NT2/D1 (cell line): Measurements from ENCODE around the gene VRK3.
A peak's percentile ranks its signal among the peaks of the same experiment; 100 is the strongest.

Experiments
- DNase-seq: peaks from one replicate; pipeline ENCODE4 v3.0.0-alpha.2; 2011; ENCODE audit warnings: low read depth, low spot score
- H3K27me3 ChIP-seq: 2 replicates; pipeline ENCODE4 v1.6.0; 2011; ENCODE audit warnings: mild to moderate bottlenecking; ENCODE audit not compliant: insufficient read length, insufficient read depth
- H3K36me3 ChIP-seq: 2 replicates; pipeline ENCODE4 v1.6.1; 2011; ENCODE audit warnings: mild to moderate bottlenecking, low read length, mixed read lengths; ENCODE audit not compliant: insufficient read depth, insufficient read length
- H3K4me1 ChIP-seq: 2 replicates; pipeline ENCODE4 v1.5.1; 2011; ENCODE audit not compliant: insufficient read depth, insufficient read length
- H3K4me3 ChIP-seq: 2 replicates; pipeline ENCODE4 v1.5.1; 2011; ENCODE audit warnings: low read depth; ENCODE audit not compliant: insufficient read length
- H3K9ac ChIP-seq: 2 replicates; pipeline ENCODE4 v1.6.0; 2011; ENCODE audit warnings: low read depth; ENCODE audit not compliant: insufficient read length
- H3K9me3 ChIP-seq: 2 replicates; pipeline ENCODE4 v1.5.1; 2011; ENCODE audit warnings: mild to moderate bottlenecking, low read length; ENCODE audit not compliant: insufficient read depth
- SUZ12 ChIP-seq: IDR thresholded peaks from 2 replicates; pipeline ENCODE4 v1.6.1; 2011; ENCODE audit not compliant: insufficient read length, insufficient read depth; ENCODE audit errors: extremely low read depth
- YY1 ChIP-seq: IDR thresholded peaks from 2 replicates; pipeline ENCODE4 v1.6.1; 2011; ENCODE audit not compliant: insufficient read length, insufficient read depth
- ZNF274 ChIP-seq: IDR thresholded peaks from 2 replicates; pipeline ENCODE4 v1.6.1; 2011; ENCODE audit warnings: mild to moderate bottlenecking, low read depth, low read length

VRK3 gene

DNA sequence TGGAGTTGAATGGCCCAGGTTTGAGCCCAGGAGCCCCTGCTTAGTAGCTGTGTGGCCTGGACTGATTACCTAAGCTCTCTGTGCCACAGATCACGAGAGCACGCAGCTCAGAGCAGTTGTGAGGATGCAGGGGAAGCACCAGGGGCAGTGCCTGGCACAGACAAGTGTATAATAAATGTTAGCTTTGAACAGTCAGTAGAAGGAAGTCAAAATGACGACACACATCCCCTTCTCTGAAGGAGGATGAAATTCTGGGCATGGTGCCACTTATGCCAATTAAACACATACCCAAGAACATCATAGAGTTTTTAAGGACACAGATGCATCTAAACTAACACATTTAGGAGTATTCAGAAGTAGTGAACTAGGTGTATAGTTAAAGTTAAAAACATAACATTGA is 39.3 kb downstream of the VRK3 start:
- no peak overlapping the region for H3K4me3 ChIP-seq
- no peak for DNase-seq
- peaks cover 2% of the 10 kb centered on the region for H3K4me1 ChIP-seq
- H3K9ac ChIP-seq, result no peak overlapping the region
- H3K9me3 ChIP-seq, result no peaks in the 10 kb centered on the region
- no peaks in the 10 kb centered on the region for H3K27me3 ChIP-seq
- H3K36me3 ChIP-seq, result peaks cover 33% of the 10 kb centered on the region
- TF ChIP-seq SUZ12 (no peak), YY1 (no peak), ZNF274 (no peak)

- peaks cover 32% of the 10 kb centered on the region for H3K36me3 ChIP-seq
- no peaks in the 10 kb centered on the region for H3K27me3 ChIP-seq
- no peak overlapping the region for H3K9ac ChIP-seq
- DNase-seq, result no peak
- no peaks in the 10 kb centered on the region for H3K9me3 ChIP-seq
- peaks cover 2% of the 10 kb centered on the region for H3K4me1 ChIP-seq
- TF ChIP-seq SUZ12 (no peak), YY1 (no peak), ZNF274 (no peak)
- no peak overlapping the region for H3K4me3 ChIP-seq
Observed at GRCh38 chr19:49984491-49984890, 40.7 kb downstream of the VRK3 start.

- Histone ChIP-seq H3K9me3 (no peaks in the 10 kb centered on the region), H3K4me3 (no peak overlapping the region), H3K9ac (no peak overlapping the region), H3K36me3 (peaks cover 29% of the 10 kb centered on the region), H3K4me1 (peaks cover 2% of the 10 kb centered on the region), H3K27me3 (no peaks in the 10 kb centered on the region)
- DNase-seq, result peak; percentile 1
- TF ChIP-seq ZNF274, result no peak
- TF ChIP-seq SUZ12, result no peak
- TF ChIP-seq YY1, result no peak
Observed at GRCh38 chr19:49983645-49984229, 41.4 kb downstream of the VRK3 start.

DNA sequence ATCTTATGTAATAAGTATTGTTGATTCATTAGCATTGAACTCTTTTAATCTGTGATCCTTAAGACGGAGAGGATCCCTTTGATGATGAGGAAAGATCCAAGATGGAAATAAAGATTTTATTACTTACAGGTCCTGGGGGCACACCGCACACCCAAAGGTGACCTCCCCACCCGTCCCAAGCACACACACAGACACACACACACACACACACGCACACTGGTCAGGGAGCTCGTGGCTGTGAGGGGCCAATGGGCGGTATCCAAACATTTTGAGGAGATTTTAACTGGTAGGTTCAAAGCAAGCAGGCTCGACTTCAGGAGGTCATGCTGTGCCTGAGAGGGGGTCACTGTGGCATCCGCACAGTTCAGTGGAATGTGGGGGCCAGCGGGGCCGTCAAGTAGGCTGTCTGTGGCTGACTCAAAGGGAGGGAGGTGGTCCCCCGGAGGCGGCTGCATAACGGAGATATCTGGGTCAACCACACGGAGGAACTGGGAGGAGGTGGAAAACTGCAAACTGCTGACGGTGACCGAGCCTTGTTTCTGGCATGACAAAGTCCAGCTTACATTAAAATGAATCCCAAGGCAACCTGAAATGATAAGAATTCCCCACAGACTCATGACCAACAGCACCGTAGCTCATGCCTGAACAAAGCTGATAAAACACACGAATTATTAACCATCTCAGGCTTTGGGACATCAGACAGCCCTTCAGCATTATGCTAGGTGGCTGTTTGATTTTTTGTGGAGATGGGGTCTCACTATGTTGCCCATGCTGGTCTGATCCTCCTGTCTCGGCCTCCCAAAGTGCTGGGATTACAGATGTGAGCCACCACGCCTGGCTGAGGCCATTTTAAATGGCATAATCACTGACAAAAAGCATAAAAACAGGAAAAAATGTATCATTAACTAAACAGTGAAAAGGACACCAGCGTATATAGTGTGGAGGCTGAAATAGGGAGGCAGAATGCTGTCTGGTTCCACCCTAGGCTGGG is 43.3 kb downstream of the VRK3 start:
- Histone ChIP-seq H3K9me3 (no peaks in the 10 kb centered on the region), H3K4me1 (no peaks in the 10 kb centered on the region), H3K36me3 (peaks cover 22% of the 10 kb centered on the region), H3K4me3 (no peak overlapping the region), H3K27me3 (no peaks in the 10 kb centered on the region), H3K9ac (no peak overlapping the region)
- TF ChIP-seq SUZ12, result no peak
- TF ChIP-seq YY1, result no peak
- TF ChIP-seq ZNF274, result no peak
- DNase-seq, result no peak

- no peaks in the 10 kb centered on the region for H3K9me3 ChIP-seq
- H3K27me3 ChIP-seq, result no peaks in the 10 kb centered on the region
- DNase-seq, result no peak
- no peak for TF ChIP-seq ZNF274
- no peak for TF ChIP-seq YY1
- no peak for TF ChIP-seq SUZ12
- no peak overlapping the region for H3K9ac ChIP-seq
- H3K36me3 ChIP-seq, result peaks cover 8% of the 10 kb centered on the region
- no peaks in the 10 kb centered on the region for H3K4me1 ChIP-seq
- no peak overlapping the region for H3K4me3 ChIP-seq
Observed at GRCh38 chr19:49978324-49978723, 46.8 kb downstream of the VRK3 start.

DNA sequence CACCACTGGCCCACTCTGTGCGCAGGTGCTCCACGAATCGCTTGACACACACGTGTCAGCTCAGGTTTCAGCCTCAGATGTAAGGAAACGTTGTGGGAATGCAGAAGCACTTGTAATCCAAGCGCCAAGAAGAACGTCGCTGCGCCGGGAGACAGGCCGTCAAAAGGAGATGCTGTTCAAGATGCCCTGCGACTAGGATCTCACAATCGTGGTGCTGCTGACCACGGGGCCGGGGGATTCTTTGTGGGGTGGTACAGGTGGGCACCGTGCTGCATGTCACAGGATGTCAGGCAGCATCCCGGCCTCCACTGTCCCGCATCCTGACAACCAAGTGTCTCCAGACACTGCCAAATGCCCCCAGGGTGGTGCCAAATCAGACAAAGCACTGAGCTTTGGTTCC is 47.3 kb downstream of the VRK3 start:
- TF ChIP-seq SUZ12, result no peak
- no peak for TF ChIP-seq YY1
- no peak for TF ChIP-seq ZNF274
- DNase-seq, result no peak
- no peaks in the 10 kb centered on the region for H3K4me1 ChIP-seq
- no peak overlapping the region for H3K9ac ChIP-seq
- peaks cover 8% of the 10 kb centered on the region for H3K36me3 ChIP-seq
- no peaks in the 10 kb centered on the region for H3K27me3 ChIP-seq
- H3K9me3 ChIP-seq, result no peaks in the 10 kb centered on the region
- no peak overlapping the region for H3K4me3 ChIP-seq

GRCh38 chr19:49977076-49977475 is 48.1 kb downstream of the VRK3 start:
- TF ChIP-seq YY1 (no peak), ZNF274 (no peak), SUZ12 (no peak)
- Histone ChIP-seq H3K4me1 (no peaks in the 10 kb centered on the region), H3K36me3 (peaks cover 8% of the 10 kb centered on the region), H3K4me3 (no peak overlapping the region), H3K9me3 (no peaks in the 10 kb centered on the region), H3K27me3 (no peaks in the 10 kb centered on the region), H3K9ac (no peak overlapping the region)
- no peak for DNase-seq
